22Rv1 (cell line): ENCODE measurements around the gene RASGEF1B.

Source experiments
- CTCF ChIP-seq: fragments of 450-650 bp; IDR thresholded peaks from 2 replicates; pipeline ENCODE4 v1.5.1; 2017; ENCODE audit warnings: mild to moderate bottlenecking
- ZFX ChIP-seq: fragments of 450-650 bp; IDR thresholded peaks from 2 replicates; pipeline ENCODE4 v1.6.1; 2017; ENCODE audit warnings: antibody characterized with exemption, borderline replicate concordance

GRCh38 chr4:81505004-81505598, 33.4 kb upstream of the RASGEF1B start:
- TF ChIP-seq CTCF (no peak), ZFX (no peak)
